Keratinocyte (primary cell): ENCODE data around the gene NMT2. TPM values are rescaled to one million over a fixed set of nuclear protein-coding genes. Genes with fewer than 3 reads are reported as not detected.

Experiments used
- DNase-seq: peaks from one replicate; pipeline ENCODE4 v3.0.0-alpha.2; 2011; ENCODE audit warnings: low read depth, missing footprints, low spot score
- FAIRE-seq: peaks from 2 replicates; lab custom pipeline; 2011; peaks lifted over from hg19 to GRCh38; lab: Jason Lieb, UNC
- H2AFZ ChIP-seq: 2 replicates; pipeline ENCODE4 v1.6.0; 2012; ENCODE audit warnings: low read length, control low read depth, inconsistent platforms; ENCODE audit not compliant: control insufficient read depth
- H3K27ac ChIP-seq: 2 replicates; pipeline ENCODE4 v1.5.1; 2011; ENCODE audit warnings: low read length; ENCODE audit not compliant: control insufficient read depth, insufficient read depth
- H3K27me3 ChIP-seq: 3 replicates; pipeline ENCODE4 v1.6.0; 2011; ENCODE audit warnings: low read length; ENCODE audit not compliant: control insufficient read depth, insufficient read depth; ENCODE audit errors: extremely low read depth
- H3K36me3 ChIP-seq, 2 experiments: 2 replicates in 1 of 2; 3 replicates in 1 of 2; pipeline ENCODE4 v1.5.1; 2011; ENCODE audit warnings: low read length in 2 of 2, mild to moderate bottlenecking in 1 of 2; ENCODE audit not compliant: control insufficient read depth in 2 of 2, insufficient read depth in 2 of 2; ENCODE audit errors: extremely low read depth in 1 of 2
- H3K4me1 ChIP-seq: 3 replicates; pipeline ENCODE4 v1.5.1; 2011; ENCODE audit warnings: low read length; ENCODE audit not compliant: control insufficient read depth, insufficient read depth; ENCODE audit errors: extremely low read depth
- H3K4me2 ChIP-seq: 3 replicates; pipeline ENCODE4 v1.6.0; 2011; ENCODE audit warnings: low read depth, low read length; ENCODE audit not compliant: control insufficient read depth, insufficient read depth; ENCODE audit errors: extremely low read depth
- H3K4me3 ChIP-seq, 3 experiments: fragments of 200-600 bp in 1 of 3; sonication (generic) in 1 of 3; 2 replicates in 2 of 3; 3 replicates in 1 of 3; pipeline ENCODE4 v1.5.1; 2011 to 2016; ENCODE audit warnings: low read length in 3 of 3, mild to moderate bottlenecking in 3 of 3, control low read depth in 2 of 3, inconsistent platforms in 1 of 3, low read depth in 1 of 3, mixed read lengths in 1 of 3, mixed run types in 1 of 3, moderate library complexity in 1 of 3; ENCODE audit not compliant: control insufficient read depth in 2 of 3, insufficient read depth in 2 of 3; ENCODE audit errors: extremely low read depth in 1 of 3
- H3K79me2 ChIP-seq: 2 replicates; pipeline ENCODE4 v1.6.0; 2012; ENCODE audit warnings: low read length; ENCODE audit not compliant: control insufficient read depth, insufficient read depth
- H3K9ac ChIP-seq: 3 replicates; pipeline ENCODE4 v1.6.0; 2011; ENCODE audit warnings: low read length; ENCODE audit not compliant: control insufficient read depth, insufficient read depth; ENCODE audit errors: extremely low read depth
- H3K9me1 ChIP-seq: 3 replicates; pipeline ENCODE4 v1.6.0; 2011; ENCODE audit warnings: low read length; ENCODE audit not compliant: control insufficient read depth, insufficient read depth; ENCODE audit errors: extremely low read depth
- H3K9me3 ChIP-seq: 2 replicates; pipeline ENCODE4 v1.5.1; 2012; ENCODE audit warnings: low read depth, low read length; ENCODE audit not compliant: control insufficient read depth
- H4K20me1 ChIP-seq: 3 replicates; pipeline ENCODE4 v1.6.0; 2011; ENCODE audit warnings: low read length; ENCODE audit not compliant: control insufficient read depth, insufficient read depth; ENCODE audit errors: extremely low read depth
- EZH2 ChIP-seq: IDR thresholded peaks from one replicate; pipeline ENCODE4 v1.6.1; 2012; ENCODE audit warnings: inconsistent platforms, mild to moderate bottlenecking, low read length, moderate library complexity
- dilution Hi-C: fragments of 300-500 bp; cut with MboI; formaldehyde crosslinking; loops from one replicate; pipeline ENCODE4 v1.7.0; 2020; ENCODE audit warnings: low sequenced_read_pairs; ENCODE audit not compliant: extremely low pct_ligation_motif_present
- polyA plus RNA-seq, 5 experiments: library from polyadenylated mRNA; depleted of rRNA in 3 of 5; stranded (reverse) in 3 of 5; stranded (forward) in 1 of 5; unstranded in 1 of 5; fragments of >200 nt; gene quantifications; 1 replicate in 1 of 5; 2 replicates in 3 of 5; 3 replicates in 1 of 5; pipeline versions ENCODE4 v1.2.1 to v1.2.3, GENCODE V29; 2011 to 2012; ENCODE audit warnings: missing spikeins in 2 of 5, low read depth in 1 of 5, low replicate concordance in 1 of 5
- TF ChIP-seq, protein P1 (sequence below), 3 experiments: IDR thresholded peaks in 1 of 3; conservative IDR thresholded peaks in 1 of 3; optimal IDR thresholded peaks in 1 of 3; 2 replicates in 2 of 3; 3 replicates in 1 of 3; pipeline versions ENCODE3 to v1.5.1; 2011; ENCODE audit warnings: low read length in 3 of 3, mild to moderate bottlenecking in 3 of 3, moderate library complexity in 2 of 3, control low read depth in 1 of 3, inconsistent platforms in 1 of 3; ENCODE audit not compliant: insufficient read depth in 2 of 3; ENCODE audit errors: extremely low read depth in 1 of 3

Gene NMT2
- polyA plus RNA-seq, 1 donor (not counting 4 experiments of a cell fraction or from before 2014, with no cell fraction given), result 9.9 TPM

DNA sequence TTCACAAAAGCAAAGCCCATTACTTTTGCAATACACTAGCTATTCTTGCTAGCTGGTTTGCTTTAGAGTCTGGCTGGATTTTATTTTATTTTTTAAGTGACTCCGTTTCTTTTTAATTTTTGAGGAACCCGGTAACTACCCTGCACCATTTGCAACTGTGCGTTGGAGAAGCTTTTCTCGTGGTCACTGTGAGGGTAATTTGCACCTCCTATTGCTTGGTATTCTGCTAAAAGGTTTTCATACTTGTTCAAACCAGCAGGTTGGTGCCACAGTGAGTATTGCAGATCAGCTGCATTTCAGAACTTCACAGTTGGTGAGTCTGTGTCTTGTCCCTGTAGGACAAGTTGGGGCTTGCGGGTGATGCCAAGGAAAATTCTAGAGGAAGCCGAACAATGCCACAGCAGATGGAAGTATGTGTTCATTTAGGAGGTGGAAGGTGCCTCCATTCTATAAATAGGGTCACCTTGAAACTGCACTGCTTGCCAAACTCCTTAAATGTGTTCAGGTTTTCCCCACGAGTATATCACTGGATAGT is 3.9 kb upstream of the NMT2 start:
- peak; percentile 69 for DNase-seq
- Histone ChIP-seq H3K4me2 (peak overlapping the region; percentile 14), H4K20me1 (no peaks in the 10 kb centered on the region), H3K4me1 (peaks cover 19% of the 10 kb centered on the region), H3K27me3 (no peaks in the 10 kb centered on the region), H3K27ac (no peak overlapping the region), H2AFZ (no peak overlapping the region), H3K9me3 (no peaks in the 10 kb centered on the region), H3K9ac (no peak overlapping the region), H3K9me1 (no peaks in the 10 kb centered on the region), H3K79me2 (peaks cover 9% of the 10 kb centered on the region), H3K36me3 (no peaks in the 10 kb centered on the region), H3K4me3 (no peak overlapping the region)
- no peak for TF ChIP-seq EZH2
- TF ChIP-seq, protein P1, sequence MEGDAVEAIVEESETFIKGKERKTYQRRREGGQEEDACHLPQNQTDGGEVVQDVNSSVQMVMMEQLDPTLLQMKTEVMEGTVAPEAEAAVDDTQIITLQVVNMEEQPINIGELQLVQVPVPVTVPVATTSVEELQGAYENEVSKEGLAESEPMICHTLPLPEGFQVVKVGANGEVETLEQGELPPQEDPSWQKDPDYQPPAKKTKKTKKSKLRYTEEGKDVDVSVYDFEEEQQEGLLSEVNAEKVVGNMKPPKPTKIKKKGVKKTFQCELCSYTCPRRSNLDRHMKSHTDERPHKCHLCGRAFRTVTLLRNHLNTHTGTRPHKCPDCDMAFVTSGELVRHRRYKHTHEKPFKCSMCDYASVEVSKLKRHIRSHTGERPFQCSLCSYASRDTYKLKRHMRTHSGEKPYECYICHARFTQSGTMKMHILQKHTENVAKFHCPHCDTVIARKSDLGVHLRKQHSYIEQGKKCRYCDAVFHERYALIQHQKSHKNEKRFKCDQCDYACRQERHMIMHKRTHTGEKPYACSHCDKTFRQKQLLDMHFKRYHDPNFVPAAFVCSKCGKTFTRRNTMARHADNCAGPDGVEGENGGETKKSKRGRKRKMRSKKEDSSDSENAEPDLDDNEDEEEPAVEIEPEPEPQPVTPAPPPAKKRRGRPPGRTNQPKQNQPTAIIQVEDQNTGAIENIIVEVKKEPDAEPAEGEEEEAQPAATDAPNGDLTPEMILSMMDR (optimal IDR thresholded peaks at IDR 0.05 in 1 of 3, IDR thresholded peaks at IDR 0.05 in 1 of 3, conservative IDR thresholded peaks at IDR 0.05 in 1 of 3; ENCODE audit: extremely low read depth in 1 of 3, insufficient read depth in 2 of 3, low read length in 3 of 3), result peak in 1 of 3 experiments; percentile 5
- dilution Hi-C loops, result no loop called here
- FAIRE-seq, result peak; percentile 99

DNA sequence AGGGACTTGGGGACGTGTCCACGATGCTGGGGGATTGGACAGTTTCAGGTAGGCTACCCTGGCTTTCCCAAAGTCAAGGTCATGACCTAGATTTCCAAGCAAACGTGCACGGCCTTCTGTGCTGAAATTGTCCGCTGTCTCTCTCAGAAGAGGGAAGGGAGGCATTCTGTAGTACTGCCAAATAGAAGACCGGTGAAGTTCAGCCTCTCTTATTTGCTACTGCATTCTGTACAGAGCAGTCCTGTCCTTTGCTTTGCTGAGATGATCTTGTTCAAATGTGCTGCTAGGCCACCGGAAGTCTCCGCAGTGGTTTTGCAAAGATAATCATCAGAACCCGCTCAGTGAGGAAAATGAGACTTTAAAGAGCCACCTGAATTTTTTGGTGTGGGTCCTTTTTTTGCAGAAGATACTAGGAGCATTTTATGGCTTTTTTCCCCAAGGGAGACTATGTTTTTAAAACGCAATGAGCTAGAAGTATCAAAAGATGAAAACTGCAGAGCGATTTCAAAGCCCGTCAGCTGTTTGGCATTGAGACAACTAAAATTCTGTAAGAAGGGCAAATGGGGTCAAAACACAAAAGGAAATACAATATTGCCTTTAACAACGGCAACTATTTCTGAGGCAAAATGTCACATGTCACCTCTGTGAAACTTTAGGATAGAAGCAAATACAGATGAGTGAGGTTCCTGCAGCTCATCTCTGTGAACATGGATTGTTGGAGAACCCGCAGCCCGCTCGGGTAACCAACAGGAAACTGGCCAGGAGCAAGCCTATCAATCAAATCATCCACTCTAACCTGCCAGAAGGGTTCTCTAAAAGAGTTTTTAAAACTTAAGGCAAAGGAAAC is 1.3 kb upstream of the NMT2 start:
- H3K4me1 ChIP-seq, result peaks cover 28% of the 10 kb centered on the region
- no peak for TF ChIP-seq EZH2
- TF ChIP-seq, protein P1 (optimal IDR thresholded peaks at IDR 0.05 in 1 of 3, IDR thresholded peaks at IDR 0.05 in 1 of 3, conservative IDR thresholded peaks at IDR 0.05 in 1 of 3; ENCODE audit: extremely low read depth in 1 of 3, insufficient read depth in 2 of 3, low read length in 3 of 3), result no peak
- dilution Hi-C loops, result no loop called here
- H3K79me2 ChIP-seq, result peaks cover 30% of the 10 kb centered on the region
- H3K4me2 ChIP-seq, result no peak overlapping the region
- no peaks in the 10 kb centered on the region for H3K9me1 ChIP-seq
- H2AFZ ChIP-seq, result peak overlapping the region; percentile 1
- no peaks in the 10 kb centered on the region for H3K27me3 ChIP-seq
- no peak overlapping the region for H3K9ac ChIP-seq
- no peak for FAIRE-seq
- no peak for DNase-seq
- H3K36me3 ChIP-seq, result no peaks in the 10 kb centered on the region
- no peaks in the 10 kb centered on the region for H4K20me1 ChIP-seq
- no peak overlapping the region for H3K27ac ChIP-seq
- H3K9me3 ChIP-seq, result no peaks in the 10 kb centered on the region
- no peak overlapping the region for H3K4me3 ChIP-seq
